Mesodermal cell (in vitro differentiated cells): ENCODE data around the gene CUL4A.

Experiments
- H3K27ac ChIP-seq: 2 replicates; pipeline ENCODE4 v1.7.0; 2013; ENCODE audit warnings: mild to moderate bottlenecking, low read depth, low read length, moderate library complexity; ENCODE audit not compliant: severe bottlenecking
- H3K36me3 ChIP-seq: 2 replicates; pipeline ENCODE4 v1.7.1; 2013; ENCODE audit warnings: mild to moderate bottlenecking, low read length, moderate library complexity; ENCODE audit not compliant: control insufficient read depth, insufficient read depth
- H3K4me1 ChIP-seq: one replicate; pipeline ENCODE4 v1.7.1; 2013; ENCODE audit warnings: mild to moderate bottlenecking, low read length; ENCODE audit not compliant: insufficient read depth, control insufficient read depth, poor library complexity, severe bottlenecking
- H3K4me3 ChIP-seq: 2 replicates; pipeline ENCODE4 v1.7.0; 2013; ENCODE audit warnings: low read length, control low read depth, mild to moderate bottlenecking; ENCODE audit not compliant: insufficient read depth, poor library complexity, severe bottlenecking; ENCODE audit errors: extremely low read depth
- H3K9me3 ChIP-seq: 2 replicates; pipeline ENCODE4 v1.7.1; 2013; ENCODE audit warnings: mild to moderate bottlenecking, low read length, moderate library complexity; ENCODE audit not compliant: control insufficient read depth
- WGBS, 2 experiments: methylation state at CpG; one replicate each; pipeline ENCODE4 v1.1.5; 2013; ENCODE audit warnings: missing lambda C conversion rate in 2 of 2; ENCODE audit not compliant: insufficient coverage in 2 of 2; 5-methylcytosine and 5-hydroxymethylcytosine counted together

Gene CUL4A

DNA sequence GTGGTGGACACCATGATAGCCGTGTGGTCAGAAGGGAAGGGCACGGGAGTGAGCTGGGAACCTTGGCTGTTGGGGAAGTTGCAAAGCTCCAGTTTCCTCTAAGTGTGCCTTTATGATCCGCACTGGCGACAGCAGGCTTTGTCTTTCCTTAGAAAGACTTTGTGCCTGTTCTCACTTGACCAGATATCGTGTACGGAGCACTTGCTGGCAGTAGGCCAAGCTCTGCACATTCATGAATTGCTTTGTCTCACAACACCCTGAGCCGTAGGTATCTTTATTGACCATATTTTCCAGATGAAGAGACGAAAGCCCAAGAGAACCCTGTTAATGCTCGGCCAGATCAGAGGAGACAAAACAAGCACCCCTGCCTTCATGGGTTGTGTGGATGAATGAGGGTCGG, 15.1 kb downstream of the CUL4A start:
- Histone ChIP-seq H3K4me1 (peaks cover 1% of the 10 kb centered on the region), H3K27ac (no peak overlapping the region), H3K4me3 (no peak overlapping the region), H3K9me3 (no peaks in the 10 kb centered on the region), H3K36me3 (peaks cover 91% of the 10 kb centered on the region)
- 95 to 96% methylated on average over 9 of the region's 10 CpGs for WGBS, 2 experiments

DNA sequence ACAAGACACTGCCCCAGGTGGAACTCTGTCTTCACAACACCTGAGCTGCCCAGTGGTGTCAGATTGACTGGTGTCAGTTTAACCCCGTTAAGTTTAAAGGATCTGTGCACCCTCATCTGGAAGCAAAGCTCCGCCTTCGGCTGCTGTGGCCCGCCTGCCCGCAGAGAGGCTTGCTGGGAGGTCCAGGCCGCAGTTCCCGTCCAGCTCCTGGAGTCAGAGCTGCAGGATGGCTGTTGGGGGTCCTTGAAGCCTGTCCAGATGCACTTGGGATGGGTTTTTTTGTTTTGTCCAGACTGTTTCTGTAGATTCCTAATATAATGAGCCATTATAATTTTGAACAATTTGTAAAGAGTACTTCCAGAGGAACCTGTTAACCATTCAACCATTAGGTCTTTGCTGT, 16.1 kb downstream of the CUL4A start:
- WGBS, 2 experiments = 91 to 92% methylated on average over 4 to 7 of the region's 7 CpGs
- Histone ChIP-seq H3K9me3 (no peaks in the 10 kb centered on the region), H3K27ac (no peak overlapping the region), H3K4me1 (no peaks in the 10 kb centered on the region), H3K4me3 (no peak overlapping the region), H3K36me3 (peaks cover 91% of the 10 kb centered on the region)

DNA sequence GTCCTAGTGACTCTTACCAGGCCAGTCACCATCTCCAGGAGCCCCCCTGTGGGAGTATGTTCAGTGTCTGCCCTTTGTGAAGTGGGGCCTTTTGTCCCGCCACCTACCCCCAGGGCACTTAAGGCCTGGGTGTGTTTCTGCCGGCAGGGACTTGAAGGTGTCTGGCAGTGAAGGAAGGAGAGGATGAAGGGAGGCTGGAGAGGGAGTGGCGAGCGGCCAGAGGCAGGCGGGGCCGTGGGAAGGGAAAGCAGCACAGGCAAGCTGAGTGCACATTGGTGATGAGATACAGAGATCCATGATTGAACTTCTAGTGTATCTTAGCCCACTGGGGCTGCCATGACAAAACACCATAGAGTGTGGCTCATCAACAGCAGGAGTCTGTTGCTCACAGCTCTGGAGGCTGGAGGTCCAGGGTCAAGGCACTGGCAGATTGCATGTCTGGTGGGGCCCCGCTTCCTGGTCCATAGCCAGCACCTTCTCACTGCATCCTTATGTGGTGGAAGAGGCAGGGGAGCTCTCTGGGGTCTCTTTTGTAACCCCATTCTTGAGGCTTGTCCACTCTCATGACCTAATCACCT, 17.5 kb downstream of the CUL4A start:
- H3K9me3 ChIP-seq = no peaks in the 10 kb centered on the region
- no peak overlapping the region for H3K27ac ChIP-seq
- no peak overlapping the region for H3K4me3 ChIP-seq
- WGBS, 2 experiments = 93 to 96% methylated on average over 5 to 7 of the region's 7 CpGs
- H3K36me3 ChIP-seq = peaks cover 91% of the 10 kb centered on the region
- no peaks in the 10 kb centered on the region for H3K4me1 ChIP-seq

DNA sequence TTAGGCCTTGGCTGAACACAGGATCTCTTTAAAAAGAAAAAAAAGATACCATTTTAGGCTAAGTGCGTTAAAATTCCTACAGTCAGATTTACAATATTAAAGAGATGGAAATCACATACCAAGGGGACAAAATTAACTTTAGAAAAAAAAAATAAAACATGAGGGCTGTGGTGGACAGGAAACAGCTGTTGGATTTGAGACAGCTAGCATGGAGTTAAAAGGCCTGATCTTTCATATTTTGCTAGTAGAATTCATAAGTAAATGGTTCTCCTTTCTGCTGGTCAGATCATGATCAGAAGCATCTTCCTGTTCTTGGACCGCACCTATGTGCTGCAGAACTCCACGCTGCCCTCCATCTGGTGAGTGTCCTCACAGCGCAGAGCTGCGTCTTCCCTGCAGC, 19.7 kb downstream of the CUL4A start:
- Histone ChIP-seq H3K27ac (no peak overlapping the region), H3K9me3 (no peaks in the 10 kb centered on the region), H3K36me3 (peaks cover 90% of the 10 kb centered on the region), H3K4me3 (no peak overlapping the region), H3K4me1 (no peaks in the 10 kb centered on the region)
- WGBS, 2 experiments = 98 to 100% methylated on average over 4 of the region's 5 CpGs

DNA sequence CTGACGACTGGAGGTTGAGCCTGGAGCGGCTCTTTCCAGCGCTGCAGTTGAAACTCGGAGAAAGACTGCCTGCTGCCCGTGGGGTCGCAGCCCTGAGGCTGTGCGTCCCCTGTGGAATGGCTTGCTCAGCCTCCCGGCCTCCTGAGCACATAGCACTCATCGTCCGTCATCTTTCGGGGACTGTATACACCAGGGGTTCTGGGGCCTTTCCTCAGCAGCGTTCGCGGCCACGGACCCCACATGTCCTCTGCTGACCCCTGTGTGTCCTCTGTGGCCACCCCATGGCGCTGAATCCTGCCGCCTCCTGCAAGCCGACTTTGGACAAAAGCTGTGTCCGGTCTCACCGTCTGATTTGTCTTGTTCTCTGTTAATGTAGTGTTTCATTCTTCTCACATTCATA, 20.4 kb downstream of the CUL4A start:
- 95 to 98% methylated on average over 15 of the region's 20 CpGs for WGBS, 2 experiments
- Histone ChIP-seq H3K4me3 (no peak overlapping the region), H3K36me3 (peaks cover 90% of the 10 kb centered on the region), H3K9me3 (no peaks in the 10 kb centered on the region), H3K4me1 (no peaks in the 10 kb centered on the region), H3K27ac (no peak overlapping the region)

DNA sequence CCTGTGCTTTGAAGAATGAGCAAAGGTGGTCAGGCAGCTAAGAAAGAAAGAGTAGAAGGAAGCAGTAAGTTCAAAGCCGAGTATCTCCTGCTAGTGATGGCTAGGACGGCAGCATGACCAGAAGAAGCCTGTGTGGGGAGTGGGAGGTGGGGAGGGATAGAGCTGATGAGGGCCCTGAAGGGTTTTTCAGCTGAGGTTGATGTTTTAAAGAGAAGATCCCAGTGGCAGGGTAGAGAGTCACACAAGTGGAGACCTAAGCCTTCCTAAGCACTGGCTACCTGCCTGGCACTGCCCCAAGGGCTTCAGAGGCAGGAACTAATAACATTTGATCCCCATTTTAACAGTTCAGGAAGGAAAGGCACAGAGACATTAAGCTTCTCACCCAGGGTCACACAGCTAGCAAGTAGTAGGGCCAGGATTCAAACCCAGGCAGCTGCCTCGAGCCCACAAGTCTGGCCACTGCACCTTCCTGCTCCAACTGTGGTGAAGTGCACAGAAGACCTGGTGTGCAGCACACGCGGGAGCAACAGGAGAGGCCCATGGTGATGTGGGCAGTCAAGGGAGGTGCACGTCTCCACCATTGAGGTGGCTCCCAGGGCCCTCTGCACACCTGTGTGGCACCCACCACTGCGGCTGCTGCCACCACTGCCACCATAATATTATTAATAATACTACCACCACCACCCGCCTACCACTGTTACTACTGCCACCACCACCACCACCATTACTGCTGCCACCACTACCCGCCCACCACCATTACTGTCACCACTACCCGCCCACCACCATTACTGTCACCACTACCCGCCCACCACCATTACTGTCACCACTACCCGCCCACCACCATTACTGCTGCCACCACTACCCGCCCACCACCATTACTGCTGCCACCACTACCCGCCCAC, 22.1 kb downstream of the CUL4A start:
- peaks cover 86% of the 10 kb centered on the region for H3K36me3 ChIP-seq
- no peaks in the 10 kb centered on the region for H3K9me3 ChIP-seq
- H3K27ac ChIP-seq = no peak overlapping the region
- H3K4me1 ChIP-seq = no peaks in the 10 kb centered on the region
- no peak overlapping the region for H3K4me3 ChIP-seq
- 81 to 82% methylated on average over 7 to 10 of the region's 14 CpGs for WGBS, 2 experiments

DNA sequence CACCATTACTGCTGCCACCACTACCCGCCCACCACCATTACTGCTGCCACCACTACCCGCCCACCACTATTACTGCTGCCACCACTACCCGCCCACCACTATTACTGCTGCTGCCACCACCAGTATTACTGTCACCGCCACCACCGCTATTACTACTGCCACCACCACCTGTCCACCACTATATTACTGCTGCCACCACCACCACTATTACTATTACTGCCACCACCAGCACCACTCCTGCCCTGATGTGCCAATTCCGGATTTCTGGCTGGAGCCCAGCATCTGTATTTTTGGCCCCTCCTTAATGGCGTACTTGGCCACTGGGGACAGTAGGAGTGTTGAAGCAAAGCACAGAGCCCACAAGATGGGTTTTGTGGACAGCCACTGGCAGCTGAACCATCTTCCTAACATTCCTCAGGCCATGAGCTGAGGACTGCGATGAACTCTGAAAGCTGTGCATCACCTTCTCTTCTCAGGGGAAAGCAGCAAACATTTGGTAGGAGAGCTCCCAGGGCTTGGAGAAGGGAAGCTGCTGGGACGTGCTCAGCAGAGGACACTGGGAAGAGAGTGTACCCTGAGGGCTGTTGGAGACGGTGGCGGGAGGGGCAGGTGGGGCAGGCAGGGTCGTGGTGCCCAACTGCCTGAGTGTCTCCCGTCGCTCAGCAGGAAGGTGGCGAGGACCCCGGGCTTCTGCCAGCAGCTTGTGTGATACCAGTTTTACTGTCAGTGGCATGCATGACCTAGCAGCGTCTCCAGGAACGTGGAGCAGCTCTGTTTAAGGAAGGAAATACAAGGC, 23.0 kb downstream of the CUL4A start:
- H3K4me3 ChIP-seq = no peak overlapping the region
- H3K9me3 ChIP-seq = no peaks in the 10 kb centered on the region
- no peak overlapping the region for H3K27ac ChIP-seq
- WGBS, 2 experiments = 89 to 91% methylated on average over 12 to 17 of the region's 18 CpGs
- H3K36me3 ChIP-seq = peaks cover 86% of the 10 kb centered on the region
- H3K4me1 ChIP-seq = no peaks in the 10 kb centered on the region

DNA sequence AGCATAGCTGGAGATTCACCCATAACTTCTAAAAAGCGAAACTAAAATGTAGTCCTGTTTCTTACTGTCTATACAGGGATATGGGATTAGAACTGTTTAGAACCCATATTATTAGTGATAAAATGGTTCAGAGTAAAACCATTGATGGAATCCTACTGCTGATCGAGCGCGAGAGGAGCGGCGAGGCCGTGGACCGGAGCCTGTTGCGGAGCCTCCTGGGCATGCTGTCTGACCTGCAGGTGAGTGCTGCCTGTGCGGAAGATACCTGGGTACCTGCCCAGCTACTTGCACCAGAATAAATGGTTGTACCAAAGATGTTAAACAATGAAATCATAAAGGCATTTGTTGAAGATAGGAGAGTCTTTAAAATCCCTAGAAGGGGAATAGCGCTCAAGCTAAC, 23.7 kb downstream of the CUL4A start:
- Histone ChIP-seq H3K4me1 (no peaks in the 10 kb centered on the region), H3K9me3 (no peaks in the 10 kb centered on the region), H3K36me3 (peaks cover 85% of the 10 kb centered on the region), H3K4me3 (no peak overlapping the region), H3K27ac (no peak overlapping the region)
- 96 to 98% methylated on average over 9 to 10 of the region's 11 CpGs for WGBS, 2 experiments

DNA sequence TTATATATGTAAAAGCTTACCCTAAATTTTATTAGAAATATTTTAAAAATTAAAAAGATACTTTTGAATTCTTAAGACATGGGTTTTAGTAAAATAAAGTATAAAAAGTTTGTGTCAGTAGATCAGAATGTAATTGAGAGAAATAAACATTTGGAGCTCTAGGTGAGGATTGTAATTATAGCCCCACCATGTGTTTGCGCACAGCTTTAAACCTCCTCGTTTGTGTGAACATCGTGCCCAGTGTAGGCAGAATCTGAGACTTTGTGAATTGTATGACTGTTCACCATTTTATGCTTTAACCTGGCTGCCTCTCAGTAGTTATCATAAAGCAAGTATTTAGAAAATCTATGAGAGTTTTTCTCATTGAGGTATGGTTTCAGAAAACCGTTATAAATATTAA, 29.1 kb downstream of the CUL4A start:
- 91 to 100% methylated on average over 3 of the region's 4 CpGs for WGBS, 2 experiments

DNA sequence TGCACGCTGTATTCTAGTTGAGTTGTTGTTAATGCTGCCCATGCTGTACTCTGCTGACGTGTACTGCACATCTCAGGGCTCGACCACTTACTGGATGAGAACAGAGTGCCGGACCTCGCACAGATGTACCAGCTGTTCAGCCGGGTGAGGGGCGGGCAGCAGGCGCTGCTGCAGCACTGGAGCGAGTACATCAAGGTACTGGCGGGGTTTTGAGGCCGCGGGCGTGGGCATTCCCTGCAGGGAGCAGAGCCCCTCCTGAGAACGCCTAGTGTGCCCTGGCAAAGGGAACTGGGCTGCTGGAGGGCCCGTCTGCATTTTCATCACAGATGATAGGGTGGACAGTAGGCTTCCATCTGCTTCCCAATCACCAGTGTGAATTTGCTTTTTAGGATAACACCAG, 29.9 kb downstream of the CUL4A start:
- H3K36me3 ChIP-seq = peaks cover 90% of the 10 kb centered on the region

More for the DNA sequence above, 29.1 kb downstream of the CUL4A start:
- Histone ChIP-seq H3K4me3 (no peak overlapping the region), H3K9me3 (no peaks in the 10 kb centered on the region), H3K4me1 (no peaks in the 10 kb centered on the region), H3K36me3 (peaks cover 90% of the 10 kb centered on the region), H3K27ac (no peak overlapping the region)

More for the DNA sequence above, 29.9 kb downstream of the CUL4A start:
- WGBS, 2 experiments = 97 to 100% methylated on average over 15 of the region's 15 CpGs
- no peaks in the 10 kb centered on the region for H3K4me1 ChIP-seq
- H3K4me3 ChIP-seq = no peak overlapping the region
- H3K27ac ChIP-seq = no peak overlapping the region
- no peaks in the 10 kb centered on the region for H3K9me3 ChIP-seq
